GM19035 (cell line): ENCODE results near the gene WDR37.
"Not testable (repeated sequence)": the region's sequence is repeated elsewhere in the genome, so short reads cannot be mapped to it uniquely, and the experiment has no call there.

Experiments used
- ATAC-seq: cut with Tn5 transposase; IDR thresholded peaks from one replicate; pipeline ENCODE4 v1.9.1; 2021; ENCODE audit not compliant: unreplicated experiment

The WDR37 gene

GRCh38 chr10:1041514-1041913 is 14.7 kb upstream of the WDR37 start:
- ATAC-seq, result no peak

GRCh38 chr10:1043532-1043995 is 12.6 kb upstream of the WDR37 start:
- ATAC-seq, result peak; percentile 53

GRCh38 chr10:1044146-1044545 is 12.0 kb upstream of the WDR37 start:
- ATAC-seq, result no peak

GRCh38 chr10:1044964-1045363 is 11.2 kb upstream of the WDR37 start:
- no peak for ATAC-seq

- no peak for ATAC-seq
These were observed 10.8 kb upstream of the WDR37 start for GRCh38 chr10:1045415-1045814.

GRCh38 chr10:1047937-1048336 is 8.2 kb upstream of the WDR37 start:
- no peak for ATAC-seq

- no peak for ATAC-seq
These were observed 7.8 kb upstream of the WDR37 start for GRCh38 chr10:1048349-1048731.

GRCh38 chr10:1048732-1049424 is 7.3 kb upstream of the WDR37 start, which contains the start of gene IDI1:
Gene IDI1 (minus strand): TSS chr10:1049119. CDS start chr10:1049003, 116 bp downstream.
- ATAC-seq, result peak; percentile 79

- no peak for ATAC-seq
These were observed 6.7 kb upstream of the WDR37 start for GRCh38 chr10:1049425-1049958.

GRCh38 chr10:1050145-1050544 is 6.0 kb upstream of the WDR37 start:
- ATAC-seq, result no peak

- ATAC-seq, result no peak
These were observed 5.6 kb upstream of the WDR37 start for GRCh38 chr10:1050554-1050953.

GRCh38 chr10:1054684-1055083 is 1.5 kb upstream of the WDR37 start:
- no peak for ATAC-seq

- peak; percentile 21 for ATAC-seq
These were observed 997 bp downstream of the WDR37 start for GRCh38 chr10:1057106-1057657.

GRCh38 chr10:1058017-1058416 is 1.8 kb downstream of the WDR37 start:
- no peak for ATAC-seq

- ATAC-seq, result no peak
These were observed 3.7 kb downstream of the WDR37 start for GRCh38 chr10:1059902-1060301.

GRCh38 chr10:1061930-1062774 is 6.0 kb downstream of the WDR37 start:
- ATAC-seq, result no peak

GRCh38 chr10:1063232-1063865 is 7.2 kb downstream of the WDR37 start:
- ATAC-seq, result no peak

GRCh38 chr10:1064964-1065247 is 8.7 kb downstream of the WDR37 start:
- ATAC-seq, result no peak

- ATAC-seq, result not testable (repeated sequence)
These were observed 10.5 kb downstream of the WDR37 start for GRCh38 chr10:1066734-1067133.

GRCh38 chr10:1068380-1069361 is 12.5 kb downstream of the WDR37 start:
- ATAC-seq, result no peak
